ENCODE data around the gene CTDSPL.

Gene CTDSPL

GRCh38 chr3:37862903-37863815 lies 1.5 kb downstream of the CTDSPL start:
- H3K27me3 ChIP-seq (ENCODE audit: insufficient read depth, poor library complexity, severe bottlenecking): no peaks in the 10 kb centered on the region
- ATAC-seq (ENCODE audit: low read depth) (peak; percentile 1; the same call in 2 of the 3 replicates), DNase-seq (ENCODE audit: low spot score) (no peak)
- TF ChIP-seq CTCF (IDR thresholded peaks at IDR 0.05; ENCODE audit: poor library complexity, severe bottlenecking): no peak
- no peaks in the 10 kb centered on the region for H3K36me3 ChIP-seq (ENCODE audit: low read depth)
- H3K27ac ChIP-seq (ENCODE audit: poor library complexity, severe bottlenecking): peak overlapping the region; percentile 79
- H3K4me1 ChIP-seq (ENCODE audit: insufficient read depth, poor library complexity, severe bottlenecking): peaks cover 22% of the 10 kb centered on the region
- H3K9me3 ChIP-seq (ENCODE audit: severe bottlenecking): no peaks in the 10 kb centered on the region
- H3K4me3 ChIP-seq (ENCODE audit: severe bottlenecking): peak overlapping the region; percentile 73

GRCh38 chr3:37863949-37864822 lies 2.5 kb downstream of the CTDSPL start:
- TF ChIP-seq CTCF (IDR thresholded peaks at IDR 0.05; ENCODE audit: poor library complexity, severe bottlenecking): no peak
- no peak overlapping the region for H3K4me3 ChIP-seq (ENCODE audit: severe bottlenecking)
- H3K4me1 ChIP-seq (ENCODE audit: insufficient read depth, poor library complexity, severe bottlenecking): peaks cover 22% of the 10 kb centered on the region
- no peaks in the 10 kb centered on the region for H3K27me3 ChIP-seq (ENCODE audit: insufficient read depth, poor library complexity, severe bottlenecking)
- ATAC-seq (ENCODE audit: low read depth): no peak
- H3K36me3 ChIP-seq (ENCODE audit: low read depth): 0 out of 2 replicates have a peak, but pooled peaks cover 4% of the 10 kb centered on the region
- peak overlapping the region; percentile 79 for H3K27ac ChIP-seq (ENCODE audit: poor library complexity, severe bottlenecking)
- no peak for DNase-seq (ENCODE audit: low spot score)
- H3K9me3 ChIP-seq (ENCODE audit: severe bottlenecking): no peaks in the 10 kb centered on the region

GRCh38 chr3:37864904-37865303 lies 3.2 kb downstream of the CTDSPL start:
- no peaks in the 10 kb centered on the region for H3K27me3 ChIP-seq (ENCODE audit: insufficient read depth, poor library complexity, severe bottlenecking)
- no peak for TF ChIP-seq CTCF (IDR thresholded peaks at IDR 0.05; ENCODE audit: poor library complexity, severe bottlenecking)
- no peak overlapping the region for H3K27ac ChIP-seq (ENCODE audit: poor library complexity, severe bottlenecking)
- H3K36me3 ChIP-seq (ENCODE audit: low read depth): 0 out of 2 replicates have a peak, but pooled peaks cover 4% of the 10 kb centered on the region
- no peak for DNase-seq (ENCODE audit: low spot score)
- H3K9me3 ChIP-seq (ENCODE audit: severe bottlenecking): no peaks in the 10 kb centered on the region
- H3K4me1 ChIP-seq (ENCODE audit: insufficient read depth, poor library complexity, severe bottlenecking): peaks cover 21% of the 10 kb centered on the region
- H3K4me3 ChIP-seq (ENCODE audit: severe bottlenecking): no peak overlapping the region
- ATAC-seq (ENCODE audit: low read depth): no peak

GRCh38 chr3:37867144-37867543 lies 5.5 kb downstream of the CTDSPL start:
- Histone ChIP-seq H3K4me3 (ENCODE audit: severe bottlenecking) (no peak overlapping the region), H3K27ac (ENCODE audit: poor library complexity, severe bottlenecking) (no peak overlapping the region), H3K27me3 (ENCODE audit: insufficient read depth, poor library complexity, severe bottlenecking) (no peaks in the 10 kb centered on the region), H3K9me3 (ENCODE audit: severe bottlenecking) (peaks cover 4% of the 10 kb centered on the region), H3K36me3 (ENCODE audit: low read depth) (0 out of 2 replicates have a peak, but pooled peaks cover 4% of the 10 kb centered on the region), H3K4me1 (ENCODE audit: insufficient read depth, poor library complexity, severe bottlenecking) (peaks cover 18% of the 10 kb centered on the region)
- DNase-seq (ENCODE audit: low spot score) (no peak), ATAC-seq (ENCODE audit: low read depth) (no peak)
- no peak for TF ChIP-seq CTCF (IDR thresholded peaks at IDR 0.05; ENCODE audit: poor library complexity, severe bottlenecking)
